ENCODE results near the gene BPHL. TPM values are rescaled to one million over a fixed set of nuclear protein-coding genes. Genes with fewer than 3 reads are reported as not detected.
"Not testable (repeated sequence)": the region's sequence is repeated elsewhere in the genome, so short reads cannot be mapped to it uniquely, and the experiment has no call there.

The BPHL gene
- polyA plus RNA-seq, 2 of the 4 experiments (the other 2 are of a cell fraction) = 16.5 to 25.5 TPM

DNA sequence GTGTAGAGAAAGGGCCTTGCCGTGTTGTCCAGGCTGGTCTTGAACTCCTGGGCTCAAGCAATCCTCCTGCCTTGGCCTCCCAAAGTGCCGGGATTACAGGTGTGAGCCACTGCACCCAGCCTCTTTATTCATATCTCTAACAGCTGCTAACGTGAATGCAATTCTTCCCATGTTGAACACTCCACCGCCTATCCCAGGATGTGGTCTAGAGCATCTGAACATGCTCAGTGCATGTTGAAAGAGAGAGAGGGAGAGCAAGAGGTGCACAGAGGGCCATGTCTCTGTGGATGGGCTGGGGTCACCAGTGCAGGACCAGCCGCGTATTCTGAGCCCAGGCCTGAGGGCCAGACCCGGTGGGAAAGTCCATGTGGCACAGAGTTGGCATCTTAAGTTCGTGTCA is 26.1 kb downstream of the BPHL start:
- no peaks in the 10 kb centered on the region; the same call in 2 of the 3 replicates for H3K4me1 ChIP-seq
- H3K9me3 ChIP-seq = no peaks in the 10 kb centered on the region
- ChIA-PET CTCF (no interaction called here), POLR2A (no interaction called here)
- H3K27ac ChIP-seq = no peak overlapping the region
- no peak overlapping the region for H3K4me2 ChIP-seq
- H3K4me3 ChIP-seq = no peak overlapping the region
- DNase-seq (ENCODE audit: low read depth in 1 of 2, low spot score in 1 of 2) (no peak), ATAC-seq (no peak), FAIRE-seq (no peak)
- WGBS (ENCODE audit: missing lambda C conversion rate) = 80% methylated on average over 8 of the region's 8 CpGs
- TF ChIP-seq KDM1A (IDR thresholded peaks at IDR 0.05; ENCODE audit: low read depth) = no peak
- no peak for TF ChIP-seq SREBF2 (IDR thresholded peaks at IDR 0.05)
- no peak for TF ChIP-seq TFCP2L1 (CRISPR knock-in tag; IDR thresholded peaks at IDR 0.05)
- no peak for TF ChIP-seq CEBPB (IDR thresholded peaks at IDR 0.05)
- no peak for TF ChIP-seq JUNB (IDR thresholded peaks at IDR 0.05)

DNA sequence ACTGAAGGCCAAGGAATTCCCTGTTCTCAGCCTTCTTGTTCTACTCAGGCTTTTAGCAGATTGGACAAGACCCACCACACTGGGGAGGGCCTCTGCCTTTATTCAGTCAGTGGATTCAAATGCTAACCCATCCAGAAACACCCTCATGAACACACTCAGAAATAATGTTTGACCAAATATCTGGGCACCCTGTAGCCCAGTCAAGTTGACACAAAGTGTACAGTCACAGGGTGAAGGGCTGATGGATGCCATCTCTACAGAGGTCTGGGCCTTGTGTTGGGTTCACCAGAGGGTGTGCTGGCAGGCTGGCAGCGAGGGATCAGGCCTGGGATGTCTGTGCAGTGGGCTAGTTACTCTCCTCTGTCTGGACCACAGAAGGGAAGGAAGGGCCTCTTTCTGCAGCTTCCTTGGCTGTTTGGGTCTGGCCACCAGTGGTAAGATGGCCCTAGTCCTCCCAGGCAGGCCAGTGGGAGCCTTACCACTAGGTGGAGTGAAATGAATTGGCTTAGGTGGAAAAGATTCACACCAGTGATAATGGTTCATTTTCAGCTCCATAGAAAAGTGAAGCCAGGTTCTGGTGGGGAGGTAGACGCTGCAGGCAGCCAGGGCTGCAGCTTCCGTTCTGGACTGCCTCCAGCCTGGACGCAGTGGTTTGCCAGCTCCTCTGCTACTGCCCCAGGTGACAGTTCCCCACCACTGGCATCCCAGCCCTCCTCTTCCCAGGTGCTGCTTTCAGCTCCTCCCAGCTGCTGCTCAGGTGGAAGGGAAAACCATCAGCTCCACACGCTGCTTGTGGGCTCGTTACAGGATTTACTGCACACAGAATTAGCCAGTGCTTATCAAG is 29.6 kb downstream of the BPHL start:
- no peak overlapping the region for H3K4me2 ChIP-seq
- ATAC-seq (peak in 1 of 2 experiments; percentile 41; a peak in 2 of 6 replicates), DNase-seq (ENCODE audit: low read depth in 1 of 2, low spot score in 1 of 2) (no peak), FAIRE-seq (no peak)
- ChIA-PET CTCF (interaction anchor here (0.9 to 5.0 kb wide), 3 partner anchors 9 to 104 kb away, joined by 5 to 22 read pairs (median 7); partner anchors contain the start of gene TUBB2A), POLR2A (no interaction called here)
- H3K4me3 ChIP-seq = no peak overlapping the region
- WGBS (ENCODE audit: missing lambda C conversion rate) = 90% methylated on average over 4 of the region's 6 CpGs
- TF ChIP-seq RNF2 (IDR thresholded peaks at IDR 0.05; ENCODE audit: borderline replicate concordance, low read depth) (no peak), HOXB5 (CRISPR knock-in tag; IDR thresholded peaks at IDR 0.05) (no peak)
- H3K27ac ChIP-seq = no peak overlapping the region
- H3K4me1 ChIP-seq = no peaks in the 10 kb centered on the region
- H3K9me3 ChIP-seq = no peaks in the 10 kb centered on the region

- no peak for ATAC-seq
- Histone ChIP-seq H3K4me1 (no peaks in the 10 kb centered on the region), H3K4me2 (no peak overlapping the region), H3K9me3 (no peaks in the 10 kb centered on the region), H3K27ac (no peak overlapping the region), H3K4me3 (no peak overlapping the region)
- CTCF ChIA-PET = interaction anchor here (0.6 to 5.0 kb wide), 3 partner anchors 9 to 861 kb away, joined by 3 to 22 read pairs (median 4); no protein-coding TSS in a partner anchor
- no peak for DNase-seq (ENCODE audit: low read depth in 1 of 2, low spot score in 1 of 2)
- WGBS (ENCODE audit: missing lambda C conversion rate) = 94% methylated on average over 5 of the region's 5 CpGs
- TF ChIP-seq MYC (IDR thresholded peaks at IDR 0.05; ENCODE audit: borderline replicate concordance, low read length) (no peak), NPAS2 (CRISPR knock-in tag; IDR thresholded peaks at IDR 0.05; ENCODE audit: borderline replicate concordance) (no peak), NR3C1 (IDR thresholded peaks at IDR 0.05) (no peak), PHF8 (IDR thresholded peaks at IDR 0.05; ENCODE audit: borderline replicate concordance, low read depth) (no peak), CEBPB (IDR thresholded peaks at IDR 0.05) (no peak), RCOR1 (IDR thresholded peaks at IDR 0.05; ENCODE audit: low read depth, low read length) (no peak), CHD2 (IDR thresholded peaks at IDR 0.05; ENCODE audit: low read length, partially characterized antibody) (no peak), RARB (CRISPR knock-in tag; IDR thresholded peaks at IDR 0.05) (no peak), SREBF2 (IDR thresholded peaks at IDR 0.05) (no peak), CBX2 (IDR thresholded peaks at IDR 0.05; ENCODE audit: borderline replicate concordance, low read depth) (no peak)
- no peak for FAIRE-seq
- POLR2A ChIA-PET = interaction anchor here (0.6 kb wide), 1 partner anchor 11 kb away, joined by 3 read pairs; no protein-coding TSS in a partner anchor
Measured at GRCh38 chr6:3151691-3152090, 33.2 kb downstream of the BPHL start.

- Histone ChIP-seq H3K9me3 (no peaks in the 10 kb centered on the region), H3K4me3 (no peak overlapping the region), H3K4me2 (no peak overlapping the region), H3K4me1 (no peaks in the 10 kb centered on the region), H3K27ac (no peak overlapping the region)
- 90% methylated on average over 3 of the region's 3 CpGs for WGBS (ENCODE audit: missing lambda C conversion rate)
- FAIRE-seq (no peak), DNase-seq (ENCODE audit: low read depth in 1 of 2, low spot score in 1 of 2) (no peak), ATAC-seq (no peak)
- CTCF ChIA-PET = no interaction called here
- POLR2A ChIA-PET = no interaction called here
- TF ChIP-seq RFX5 (IDR thresholded peaks at IDR 0.05) = no peak
- no peak for TF ChIP-seq TP53 (CRISPR knock-in tag; IDR thresholded peaks at IDR 0.05)
- TF ChIP-seq USF2 (IDR thresholded peaks at IDR 0.05) = no peak
- no peak for TF ChIP-seq EHF (CRISPR knock-in tag; IDR thresholded peaks at IDR 0.05)
- TF ChIP-seq, protein P1, sequence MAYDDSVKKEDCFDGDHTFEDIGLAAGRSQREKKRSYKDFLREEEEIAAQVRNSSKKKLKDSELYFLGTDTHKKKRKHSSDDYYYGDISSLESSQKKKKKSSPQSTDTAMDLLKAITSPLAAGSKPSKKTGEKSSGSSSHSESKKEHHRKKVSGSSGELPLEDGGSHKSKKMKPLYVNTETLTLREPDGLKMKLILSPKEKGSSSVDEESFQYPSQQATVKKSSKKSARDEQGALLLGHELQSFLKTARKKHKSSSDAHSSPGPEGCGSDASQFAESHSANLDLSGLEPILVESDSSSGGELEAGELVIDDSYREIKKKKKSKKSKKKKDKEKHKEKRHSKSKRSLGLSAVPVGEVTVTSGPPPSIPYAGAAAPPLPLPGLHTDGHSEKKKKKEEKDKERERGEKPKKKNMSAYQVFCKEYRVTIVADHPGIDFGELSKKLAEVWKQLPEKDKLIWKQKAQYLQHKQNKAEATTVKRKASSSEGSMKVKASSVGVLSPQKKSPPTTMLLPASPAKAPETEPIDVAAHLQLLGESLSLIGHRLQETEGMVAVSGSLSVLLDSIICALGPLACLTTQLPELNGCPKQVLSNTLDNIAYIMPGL (CRISPR knock-in tag; IDR thresholded peaks at IDR 0.05; ENCODE audit: borderline replicate concordance) = no peak
- no peak for TF ChIP-seq MAX (IDR thresholded peaks at IDR 0.05)
- no peak for TF ChIP-seq MAZ (IDR thresholded peaks at IDR 0.05; ENCODE audit: borderline replicate concordance, low read depth, low read length)
- TF ChIP-seq FOXS1 (CRISPR knock-in tag; IDR thresholded peaks at IDR 0.05) = no peak
- no peak for TF ChIP-seq HOXB13 (CRISPR knock-in tag; IDR thresholded peaks at IDR 0.05; ENCODE audit: low read depth)
- TF ChIP-seq KDM1A (IDR thresholded peaks at IDR 0.05; ENCODE audit: low read depth) = no peak
- TF ChIP-seq BHLHE40 (IDR thresholded peaks at IDR 0.05; ENCODE audit: low read depth, low read length) = no peak
Measured at GRCh38 chr6:3152689-3153088, 34.2 kb downstream of the BPHL start.

- H3K27ac ChIP-seq; FAIRE-seq; H3K9me3 ChIP-seq; POLR2A ChIA-PET; DNase-seq (ENCODE audit: low read depth in 1 of 2, low spot score in 1 of 2); ATAC-seq; H3K4me2 ChIP-seq; H3K4me3 ChIP-seq: not testable (repeated sequence)
- peaks cover 16% of the 10 kb centered on the region for H3K4me1 ChIP-seq
- CTCF ChIA-PET = interaction anchor here (1.2 kb wide), 1 partner anchor 29 kb away, joined by 4 read pairs; no protein-coding TSS in a partner anchor
- 94% methylated on average over 4 of the region's 6 CpGs for WGBS (ENCODE audit: missing lambda C conversion rate)
Measured at GRCh38 chr6:3155416-3155815, 36.9 kb downstream of the BPHL start.

Measured in A549 (cell line).